Measurements from ENCODE around the gene RPS27. TPM values are rescaled to one million over a fixed set of nuclear protein-coding genes. Genes with fewer than 3 reads are reported as not detected.

RPS27 gene
- total and polyA plus RNA-seq, 2 of the 13 experiments (the other 11 are each of a cell fraction or from before 2014, with no cell fraction given): 3,737 to 9,964 TPM

- 0 out of 2 replicates have a peak, but pooled peaks have one; percentile 57 for TF ChIP-seq MTERF4 (CRISPR knock-in tag; IDR thresholded peaks at IDR 0.05)
- no peak for TF ChIP-seq HMGXB4 (CRISPR knock-in tag; IDR thresholded peaks at IDR 0.05; ENCODE audit: borderline replicate concordance in 1 of 2, low read depth in 1 of 2)
- TF ChIP-seq PRPF4 (IDR thresholded peaks at IDR 0.05; ENCODE audit: low read depth, low read length, poor library complexity, severe bottlenecking): no peak
- 0 out of 2 replicates have a peak, but pooled peaks have one; percentile 48 for TF ChIP-seq ZNF776 (CRISPR knock-in tag; IDR thresholded peaks at IDR 0.05)
- 0 out of 2 replicates have a peak, but pooled peaks have one; percentile 22 for TF ChIP-seq KMT2A (CRISPR knock-in tag; IDR thresholded peaks at IDR 0.05)
- TF ChIP-seq STAT5B (CRISPR knock-in tag; IDR thresholded peaks at IDR 0.05): no peak
- TF ChIP-seq ZFP1 (CRISPR knock-in tag; IDR thresholded peaks at IDR 0.05): no peak
- TF ChIP-seq ZSCAN31 (CRISPR knock-in tag; IDR thresholded peaks at IDR 0.05; ENCODE audit: low read depth): 0 out of 2 replicates have a peak, but pooled peaks have one; percentile 72
- no peak for TF ChIP-seq SIX4 (CRISPR knock-in tag; IDR thresholded peaks at IDR 0.05)
- TF ChIP-seq KLF15 (CRISPR knock-in tag; IDR thresholded peaks at IDR 0.05; ENCODE audit: borderline replicate concordance): no peak
- peak; percentile 15; the same call in 1 of the 2 replicates for TF ChIP-seq ZNF510 (CRISPR knock-in tag; IDR thresholded peaks at IDR 0.05; ENCODE audit: low read depth)
- peak; percentile 23; the same call in 1 of the 2 replicates for TF ChIP-seq TFAP4 (IDR thresholded peaks at IDR 0.05; ENCODE audit: borderline replicate concordance, low read depth)
- peak; percentile 64; the same call in 1 of the 2 replicates for TF ChIP-seq UBTF (CRISPR knock-in tag; IDR thresholded peaks at IDR 0.05)
- TF ChIP-seq HIVEP1 (CRISPR knock-in tag; IDR thresholded peaks at IDR 0.05): peak; percentile 8; the same call in 1 of the 2 replicates
- TF ChIP-seq ZNF605 (CRISPR knock-in tag; IDR thresholded peaks at IDR 0.05): 0 out of 2 replicates have a peak, but pooled peaks have one; percentile 49
- peak; percentile 92 for TF ChIP-seq PATZ1 (CRISPR knock-in tag; IDR thresholded peaks at IDR 0.05)
- TF ChIP-seq SIN3A (IDR thresholded peaks at IDR 0.05; ENCODE audit: borderline replicate concordance, low read depth, low read length): no peak; the same call in 1 of the 2 replicates
- no peak for TF ChIP-seq ZNF562 (CRISPR knock-in tag; IDR thresholded peaks at IDR 0.05; ENCODE audit: borderline replicate concordance)
- 0 out of 2 replicates have a peak, but pooled peaks have one; percentile 2 for TF ChIP-seq IRF2 (CRISPR knock-in tag; IDR thresholded peaks at IDR 0.05)
- TF ChIP-seq HOXA5 (CRISPR knock-in tag; IDR thresholded peaks at IDR 0.05): 0 out of 2 replicates have a peak, but pooled peaks have one; percentile 1
- TF ChIP-seq NBN (conservative IDR thresholded peaks at IDR 0.05): no peak
- no peak for TF ChIP-seq ZNF570 (CRISPR knock-in tag; IDR thresholded peaks at IDR 0.05; ENCODE audit: borderline replicate concordance)
These were observed 26.7 kb upstream of the RPS27 start (continued) for GRCh38 chr1:153963850-153964331.
